Measurements from ENCODE around the gene DIP2B.

DNA sequence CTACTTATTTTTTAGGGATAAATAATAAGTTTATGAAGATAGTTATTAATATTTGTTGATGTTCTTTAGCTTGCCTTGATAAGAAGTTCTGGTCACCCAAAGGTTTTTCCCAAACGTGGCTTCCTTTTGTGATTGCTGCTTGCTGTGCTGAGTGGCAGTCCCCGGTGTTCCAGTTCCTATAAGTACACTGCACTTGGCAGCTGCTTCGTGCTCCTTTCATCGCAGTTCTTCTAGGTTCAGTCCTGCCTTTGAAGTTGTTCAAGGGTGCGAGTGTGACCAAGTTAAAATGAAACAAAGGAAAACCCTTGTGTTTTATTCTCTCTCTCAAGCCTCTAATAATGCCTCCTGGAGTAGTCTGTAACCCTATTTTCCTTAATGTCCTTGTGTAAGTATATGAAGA, 130.6 kb downstream of the DIP2B start:
- TF ChIP-seq, protein P1, sequence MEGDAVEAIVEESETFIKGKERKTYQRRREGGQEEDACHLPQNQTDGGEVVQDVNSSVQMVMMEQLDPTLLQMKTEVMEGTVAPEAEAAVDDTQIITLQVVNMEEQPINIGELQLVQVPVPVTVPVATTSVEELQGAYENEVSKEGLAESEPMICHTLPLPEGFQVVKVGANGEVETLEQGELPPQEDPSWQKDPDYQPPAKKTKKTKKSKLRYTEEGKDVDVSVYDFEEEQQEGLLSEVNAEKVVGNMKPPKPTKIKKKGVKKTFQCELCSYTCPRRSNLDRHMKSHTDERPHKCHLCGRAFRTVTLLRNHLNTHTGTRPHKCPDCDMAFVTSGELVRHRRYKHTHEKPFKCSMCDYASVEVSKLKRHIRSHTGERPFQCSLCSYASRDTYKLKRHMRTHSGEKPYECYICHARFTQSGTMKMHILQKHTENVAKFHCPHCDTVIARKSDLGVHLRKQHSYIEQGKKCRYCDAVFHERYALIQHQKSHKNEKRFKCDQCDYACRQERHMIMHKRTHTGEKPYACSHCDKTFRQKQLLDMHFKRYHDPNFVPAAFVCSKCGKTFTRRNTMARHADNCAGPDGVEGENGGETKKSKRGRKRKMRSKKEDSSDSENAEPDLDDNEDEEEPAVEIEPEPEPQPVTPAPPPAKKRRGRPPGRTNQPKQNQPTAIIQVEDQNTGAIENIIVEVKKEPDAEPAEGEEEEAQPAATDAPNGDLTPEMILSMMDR (IDR thresholded peaks at IDR 0.05), result no peak
- no peak for TF ChIP-seq POLR2A (IDR thresholded peaks at IDR 0.05)
